H1 (cell line): ENCODE data around the gene PDE4D. TPM values are rescaled to one million over a fixed set of nuclear protein-coding genes. Genes with fewer than 3 reads are reported as not detected.

Source experiments
- CHD7 ChIP-seq: fragments of 300-600 bp; sonication (generic); IDR thresholded peaks from 2 replicates; pipeline ENCODE4 v1.7.1; 2012; ENCODE audit warnings: low read length, moderate library complexity, mild to moderate bottlenecking, inconsistent platforms; ENCODE audit not compliant: insufficient replicate concordance
- polyA plus RNA-seq, 7 experiments: library from polyadenylated mRNA; depleted of rRNA in 3 of 7; stranded (reverse) in 5 of 7; unstranded in 2 of 7; fragments of >200 nt in 5 of 7; fragments of 200-250 nt in 2 of 7; gene quantifications; 1 replicate in 5 of 7; 2 replicates in 1 of 7; 4 replicates in 1 of 7; pipeline versions ENCODE4 v1.2.1 to v1.2.3, GENCODE V29; 2011 to 2013; ENCODE audit warnings: missing spikeins in 2 of 7, mixed read lengths in 2 of 7
- total RNA-seq: library from RNA; stranded (reverse); fragmentation: NEBNext Ultra II Directional; extraction: Animal tissue kit (Norgen Biotek cat#: 25700); gene quantifications from 2 replicates; pipeline ENCODE4 v1.2.1, GENCODE V29; 2021

PDE4D gene
- total and polyA plus RNA-seq, 2 of the 8 experiments (the other 6 are each of a cell fraction or from before 2014, with no cell fraction given) = 2.3 to 3.7 TPM

DNA sequence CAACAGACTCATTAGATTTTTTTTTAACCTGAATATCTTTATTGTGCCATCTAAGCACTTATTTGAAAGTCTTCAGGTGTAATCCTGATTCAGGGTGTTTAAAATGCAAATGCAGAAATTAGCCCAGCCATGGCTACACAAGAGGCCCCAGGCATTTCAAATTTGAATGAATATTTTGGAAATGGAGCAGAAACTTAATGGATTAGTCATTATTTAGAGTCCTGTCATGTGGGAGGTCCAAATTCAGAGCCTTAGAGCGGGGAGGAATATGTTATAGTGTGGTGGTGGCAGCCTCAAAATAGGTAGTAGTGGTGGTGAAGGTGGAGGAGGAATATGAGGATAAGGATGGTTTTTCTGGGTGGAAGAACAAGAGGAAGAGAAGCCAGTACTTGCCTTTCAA, 743.7 kb downstream of the PDE4D start (continued):
- TF ChIP-seq CHD7 = no peak
